Measurements from ENCODE around the gene DNAH3. TPM values are rescaled to one million over a fixed set of nuclear protein-coding genes. Genes with fewer than 3 reads are reported as not detected.
A peak's percentile ranks its signal among the peaks of the same experiment; 100 is the strongest.

DNAH3 gene
- total and polyA plus RNA-seq, 2 of the 13 experiments (the other 11 are each of a cell fraction or from before 2014, with no cell fraction given) = 0.07 to 0.08 TPM

- no TSS peak for BruUV-seq (replicated peaks)
- intact Hi-C loops (cut with micrococcal nuclease; ENCODE audit: unreplicated experiment) = no loop called here
- no peak overlapping the region for H3K4me2 ChIP-seq (ENCODE audit: low read depth, low read length)
- TF ChIP-seq RBM39 (IDR thresholded peaks at IDR 0.05; ENCODE audit: low read depth, low read length, poor library complexity, severe bottlenecking) = no peak
- TF ChIP-seq PRDM4 (CRISPR knock-in tag; IDR thresholded peaks at IDR 0.05; ENCODE audit: borderline replicate concordance) = no peak
- no peak for TF ChIP-seq GLMP (CRISPR knock-in tag; IDR thresholded peaks at IDR 0.05; ENCODE audit: borderline replicate concordance)
- no peak for TF ChIP-seq ZNF710 (CRISPR knock-in tag; IDR thresholded peaks at IDR 0.05; ENCODE audit: borderline replicate concordance)
- peak; percentile 72 for TF ChIP-seq MNT (IDR thresholded peaks at IDR 0.05)
- TF ChIP-seq SOX13 (IDR thresholded peaks at IDR 0.05) = no peak
- TF ChIP-seq SOX13 (CRISPR knock-in tag; conservative IDR thresholded peaks at IDR 0.05 in 1 of 2, IDR thresholded peaks at IDR 0.05 in 1 of 2) = no peak
- no peak for TF ChIP-seq HHEX (CRISPR knock-in tag; IDR thresholded peaks at IDR 0.05)
- TF ChIP-seq TIGD3 (CRISPR knock-in tag; IDR thresholded peaks at IDR 0.05; ENCODE audit: borderline replicate concordance) = no peak
- peak; percentile 80 for TF ChIP-seq USF2 (IDR thresholded peaks at IDR 0.05; ENCODE audit: low read depth, low read length)
- TF ChIP-seq USF2 (CRISPR knock-in tag; IDR thresholded peaks at IDR 0.05; ENCODE audit: borderline replicate concordance) = no peak
- peak; percentile 92 for TF ChIP-seq RAD51 (IDR thresholded peaks at IDR 0.05; ENCODE audit: borderline replicate concordance)
- TF ChIP-seq ZNF24 (IDR thresholded peaks at IDR 0.05) = no peak
- no peak for TF ChIP-seq SMC3 (IDR thresholded peaks at IDR 0.05; ENCODE audit: low read length)
These were observed 80.1 kb downstream of the DNAH3 start for GRCh38 chr16:21070564-21070963.

More at GRCh38 chr16:21070564-21070963, 80.1 kb downstream of the DNAH3 start:
- Histone ChIP-seq H4K20me1 (ENCODE audit: insufficient read depth, low read length) (no peaks in the 10 kb centered on the region), H3K79me2 (ENCODE audit: insufficient read depth, low read length) (no peaks in the 10 kb centered on the region), H3K4me3 (replicated peaks in 1 of 3; ENCODE audit: insufficient read depth in 1 of 3, low read depth in 2 of 3, low read length in 3 of 3) (no peak overlapping the region), H3K9me3 (ENCODE audit: low read length) (no peaks in the 10 kb centered on the region), H2AFZ (ENCODE audit: low read length) (no peak overlapping the region), H3K4me1 (ENCODE audit: insufficient read depth, low read length) (no peaks in the 10 kb centered on the region), H3K27me3 (ENCODE audit: control insufficient read depth in 1 of 2, insufficient read depth in 2 of 2, low read length in 2 of 2) (peaks cover 0 to 11% of the 10 kb centered on the region in 2 experiments; a peak in 1 of 5 replicates), H3K9ac (ENCODE audit: insufficient read depth, low read depth, low read length) (no peak overlapping the region), H3K27ac (ENCODE audit: extremely low read length, insufficient read depth, low read length) (no peak overlapping the region), H3K36me3 (replicated peaks in 1 of 2; ENCODE audit: control insufficient read depth in 1 of 2, insufficient read depth in 2 of 2, low read length in 2 of 2) (no peaks in the 10 kb centered on the region)
- FAIRE-seq (no peak), DNase-seq (ENCODE audit: low spot score) (no peak), ATAC-seq (no peak)
- ChIA-PET CTCF (ENCODE audit: low intra/inter-chr PET ratio, low total read pairs) (no interaction called here), POLR2A (no interaction called here)
- in situ Hi-C loops (cut with HindIII; ENCODE audit: extremely low pct_ligation_motif_present, low pct_unique_long_range_greater_than_20kb) = no loop called here
- 5% methylated on average over 4 of the region's 4 CpGs for WGBS (ENCODE audit: low lambda C conversion rate)

All from HepG2 (cell line).